Calu3 (cell line): ENCODE results near the gene SLCO3A1. TPM values are rescaled to one million over a fixed set of nuclear protein-coding genes. Genes with fewer than 3 reads are reported as not detected.

ENCODE experiments used
- BruUV-seq: library from RNA; stranded (reverse); fragments of 400-500 nt; replicated peaks from 2 replicates; lab custom pipeline; 2021; lab: Mats Ljungman, UMichigan
- CTCF ChIA-PET: fragments of 300-600 bp; sonication (Branson Sonifier 250); formaldehyde crosslinking; loops from one replicate; lab custom pipeline; 2022; ENCODE audit warnings: antibody characterized with exemption; lab: Charles Lee
- DNase-seq: peaks from one replicate; pipeline ENCODE4 v3.0.0; 2022
- H3K27ac Mint-ChIP-seq: one replicate; pipeline ENCODE4 v1.8.0; 2022; ENCODE audit warnings: mixed read lengths; ENCODE audit not compliant: unreplicated experiment
- H3K27me3 Mint-ChIP-seq: one replicate; pipeline ENCODE4 v1.8.0; 2022; ENCODE audit warnings: mixed read lengths; ENCODE audit not compliant: unreplicated experiment
- H3K36me3 Mint-ChIP-seq: one replicate; pipeline ENCODE4 v1.8.0; 2022; ENCODE audit warnings: mild to moderate bottlenecking, moderate library complexity, mixed read lengths; ENCODE audit not compliant: insufficient read depth, unreplicated experiment
- H3K4me1 Mint-ChIP-seq: one replicate; pipeline ENCODE4 v1.8.0; 2022; ENCODE audit warnings: mild to moderate bottlenecking, low read depth, mixed read lengths; ENCODE audit not compliant: unreplicated experiment
- H3K4me3 Mint-ChIP-seq: one replicate; pipeline ENCODE4 v1.8.0; 2022; ENCODE audit warnings: mild to moderate bottlenecking, low read depth, moderate library complexity, mixed read lengths; ENCODE audit not compliant: unreplicated experiment
- H3K9me3 Mint-ChIP-seq: one replicate; pipeline ENCODE4 v1.8.0; 2022; ENCODE audit warnings: low read depth, mixed read lengths; ENCODE audit not compliant: unreplicated experiment
- CTCF ChIP-seq: fragments of 200-600 bp; IDR thresholded peaks from one replicate; pipeline ENCODE4 v1.8.0; 2022; ENCODE audit warnings: antibody characterized with exemption; ENCODE audit not compliant: unreplicated experiment
- intact Hi-C: fragments of 100-400 bp; cut with micrococcal nuclease; formaldehyde crosslinking; loops from one replicate; pipeline ENCODE4 v1.10.0; 2022; ENCODE audit not compliant: unreplicated experiment
- total RNA-seq: library from RNA; stranded (reverse); gene quantifications from 2 replicates; pipeline ENCODE4 v1.2.3, GENCODE V29; 2022

Gene SLCO3A1
- total RNA-seq, 1 experiment from 2014 or later, result 65.9 TPM

GRCh38 chr15:92075764-92076163 lies 222.3 kb downstream of the SLCO3A1 start:
- H3K27ac Mint-ChIP-seq, result no peak overlapping the region
- intact Hi-C loops, result loop anchor here (2.0 to 5.0 kb wide), 2 partner anchors 127 to 368 kb away; no protein-coding TSS in a partner anchor
- H3K36me3 Mint-ChIP-seq, result peaks cover 14% of the 10 kb centered on the region
- no peak for TF ChIP-seq CTCF
- H3K27me3 Mint-ChIP-seq, result no peaks in the 10 kb centered on the region
- H3K4me3 Mint-ChIP-seq, result no peak overlapping the region
- DNase-seq, result no peak
- CTCF ChIA-PET, result interaction anchor here (1.9 kb wide), 1 partner anchor 208 kb away, joined by 5 read pairs; no protein-coding TSS in a partner anchor
- BruUV-seq, result no TSS peak
- H3K9me3 Mint-ChIP-seq, result no peaks in the 10 kb centered on the region
- peaks cover 53% of the 10 kb centered on the region for H3K4me1 Mint-ChIP-seq

GRCh38 chr15:92076541-92076940 lies 223.0 kb downstream of the SLCO3A1 start:
- Mint-ChIP-seq H3K27me3 (no peaks in the 10 kb centered on the region), H3K4me3 (no peak overlapping the region), H3K9me3 (no peaks in the 10 kb centered on the region), H3K27ac (peak overlapping the region; percentile 17), H3K36me3 (peaks cover 14% of the 10 kb centered on the region), H3K4me1 (peaks cover 45% of the 10 kb centered on the region)
- DNase-seq, result no peak
- CTCF ChIA-PET, result no interaction called here
- BruUV-seq, result no TSS peak
- no peak for TF ChIP-seq CTCF
- intact Hi-C loops, result loop anchor here (5.0 kb wide), 1 partner anchor 369 kb away; no protein-coding TSS in a partner anchor

- intact Hi-C loops, result loop anchor here (1.0 to 5.0 kb wide), 3 partner anchors 135 to 370 kb away; no protein-coding TSS in a partner anchor
- no peak overlapping the region for H3K27ac Mint-ChIP-seq
- no TSS peak for BruUV-seq
- H3K27me3 Mint-ChIP-seq, result no peaks in the 10 kb centered on the region
- no peaks in the 10 kb centered on the region for H3K9me3 Mint-ChIP-seq
- CTCF ChIA-PET, result interaction anchor here (0.6 to 2.3 kb wide), 6 partner anchors 33 to 371 kb away, joined by 3 to 10 read pairs (median 4); partner anchors contain the start of gene SLCO3A1
- peaks cover 35% of the 10 kb centered on the region for H3K4me1 Mint-ChIP-seq
- H3K4me3 Mint-ChIP-seq, result no peak overlapping the region
- peak; percentile 77 for TF ChIP-seq CTCF
- peak; percentile 83 for DNase-seq
- H3K36me3 Mint-ChIP-seq, result peaks cover 10% of the 10 kb centered on the region
Observed at GRCh38 chr15:92077353-92078085, 224.0 kb downstream of the SLCO3A1 start.

GRCh38 chr15:92078270-92078669 lies 224.8 kb downstream of the SLCO3A1 start:
- BruUV-seq, result no TSS peak
- DNase-seq, result no peak
- Mint-ChIP-seq H3K9me3 (no peaks in the 10 kb centered on the region), H3K36me3 (peaks cover 10% of the 10 kb centered on the region), H3K4me1 (peaks cover 28% of the 10 kb centered on the region), H3K4me3 (no peak overlapping the region), H3K27ac (no peak overlapping the region), H3K27me3 (no peaks in the 10 kb centered on the region)
- TF ChIP-seq CTCF, result no peak
- intact Hi-C loops, result loop anchor here (5.0 kb wide), 1 partner anchor 371 kb away; no protein-coding TSS in a partner anchor
- CTCF ChIA-PET, result interaction anchor here (0.5 to 2.3 kb wide), 6 partner anchors 96 to 775 kb away, joined by 4 to 10 read pairs (median 4); partner anchors contain the start of gene SLCO3A1
